Neural progenitor cell (in vitro differentiated cells): ENCODE data around the gene KDM4B. TPM values are rescaled to one million over a fixed set of nuclear protein-coding genes. Genes with fewer than 3 reads are reported as not detected.

ENCODE experiments used
- DNase-seq: peaks from one replicate; pipeline ENCODE4 v3.0.0-alpha.2; 2016; ENCODE audit warnings: low spot score
- H2AFZ ChIP-seq: fragments of 200-600 bp; sonication (generic); replicated peaks from 2 replicates; pipeline ENCODE4 v1.6.1; 2016; ENCODE audit warnings: antibody characterized with exemption
- H3F3A ChIP-seq: fragments of 200-600 bp; sonication (generic); 2 replicates; pipeline ENCODE4 v1.6.1; 2016; ENCODE audit warnings: antibody characterized with exemption, low read depth
- H3K27ac ChIP-seq: fragments of 200-600 bp; sonication (generic); 2 replicates; pipeline ENCODE4 v1.5.1; 2016; ENCODE audit warnings: mild to moderate bottlenecking
- H3K27me3 ChIP-seq: fragments of 200-600 bp; sonication (generic); 2 replicates; pipeline ENCODE4 v1.6.1; 2016; ENCODE audit warnings: mild to moderate bottlenecking, moderate library complexity
- H3K36me3 ChIP-seq: fragments of 200-600 bp; sonication (generic); 2 replicates; pipeline ENCODE4 v1.5.1; 2016
- H3K4me1 ChIP-seq: fragments of 200-600 bp; sonication (generic); 2 replicates; pipeline ENCODE4 v1.6.1; 2016; ENCODE audit warnings: mixed run types
- H3K4me2 ChIP-seq: fragments of 200-600 bp; sonication (generic); 2 replicates; pipeline ENCODE4 v1.6.1; 2016
- H3K4me3 ChIP-seq: fragments of 200-600 bp; sonication (generic); 2 replicates; pipeline ENCODE4 v1.5.1; 2016
- H3K79me2 ChIP-seq: fragments of 200-600 bp; sonication (generic); 2 replicates; pipeline ENCODE4 v1.6.1; 2016; ENCODE audit warnings: low read depth
- H3K9ac ChIP-seq: fragments of 200-600 bp; sonication (generic); 2 replicates; pipeline ENCODE4 v1.6.1; 2016
- H3K9me3 ChIP-seq: fragments of 200-600 bp; sonication (generic); 2 replicates; pipeline ENCODE4 v1.5.1; 2016; ENCODE audit warnings: low read depth
- H4K20me1 ChIP-seq: fragments of 200-600 bp; sonication (generic); 2 replicates; pipeline ENCODE4 v1.6.1; 2016; ENCODE audit warnings: low read depth
- H3K27ac Mint-ChIP-seq: 3 replicates; pipeline ENCODE4 v1.8.0; 2021; ENCODE audit warnings: mixed read lengths
- H3K27me3 Mint-ChIP-seq: 2 replicates; pipeline ENCODE4 v1.8.0; 2022; ENCODE audit warnings: low read depth, mild to moderate bottlenecking, inconsistent platforms, moderate library complexity, mixed read lengths; ENCODE audit not compliant: insufficient read depth
- H3K36me3 Mint-ChIP-seq: 3 replicates; pipeline ENCODE4 v1.8.0; 2021; ENCODE audit warnings: mixed read lengths
- H3K4me1 Mint-ChIP-seq: 3 replicates; pipeline ENCODE4 v1.8.0; 2021; ENCODE audit warnings: mixed read lengths
- H3K4me3 Mint-ChIP-seq: 3 replicates; pipeline ENCODE4 v1.8.0; 2021; ENCODE audit warnings: mild to moderate bottlenecking, moderate library complexity, mixed read lengths
- H3K9me3 Mint-ChIP-seq: 3 replicates; pipeline ENCODE4 v1.8.0; 2020; ENCODE audit warnings: mixed read lengths
- CTCF ChIP-seq: fragments of 200-600 bp; sonication (generic); IDR thresholded peaks from 2 replicates; pipeline ENCODE4 v1.5.1; 2017; ENCODE audit warnings: antibody characterized with exemption, mild to moderate bottlenecking
- EZH2 ChIP-seq: fragments of 200-600 bp; sonication (generic); IDR thresholded peaks from 2 replicates; pipeline ENCODE4 v1.6.1; 2017; ENCODE audit warnings: antibody characterized with exemption, mild to moderate bottlenecking, moderate library complexity
- EZH2phosphoT487 ChIP-seq: fragments of 200-600 bp; sonication (generic); IDR thresholded peaks from 2 replicates; pipeline ENCODE4 v1.6.1; 2017; ENCODE audit warnings: antibody characterized with exemption
- total RNA-seq: library from RNA; depleted of rRNA; stranded (reverse); fragments of >200 nt; gene quantifications from 2 replicates; pipeline ENCODE4 v1.2.3, GENCODE V29; 2015; ENCODE audit warnings: low replicate concordance

Gene KDM4B
- total RNA-seq, 1 donor from 2014 or later, result 16.0 TPM

GRCh38 chr19:5006821-5007220 is 37.9 kb downstream of the KDM4B start:
- no peak overlapping the region for H3K4me3 Mint-ChIP-seq
- H3K9me3 ChIP-seq, result no peaks in the 10 kb centered on the region
- no peak for TF ChIP-seq EZH2
- no peak for TF ChIP-seq CTCF
- no peak for TF ChIP-seq EZH2phosphoT487
- H4K20me1 ChIP-seq, result peaks cover 69% of the 10 kb centered on the region
- peaks cover 98% of the 10 kb centered on the region for H3K79me2 ChIP-seq
- H3K4me2 ChIP-seq, result no peak overlapping the region
- peaks cover 24% of the 10 kb centered on the region for H3K36me3 Mint-ChIP-seq
- no peak overlapping the region for H3K27ac Mint-ChIP-seq
- H3K4me1 ChIP-seq, result no peaks in the 10 kb centered on the region
- no peak for DNase-seq
- no peaks in the 10 kb centered on the region for H3F3A ChIP-seq
- peaks cover 7% of the 10 kb centered on the region for H3K9me3 Mint-ChIP-seq
- H3K27ac ChIP-seq, result no peak overlapping the region
- H3K9ac ChIP-seq, result no peak overlapping the region
- H3K36me3 ChIP-seq, result no peaks in the 10 kb centered on the region
- H3K27me3 Mint-ChIP-seq, result peaks cover 7% of the 10 kb centered on the region
- H3K4me1 Mint-ChIP-seq, result peaks cover 4% of the 10 kb centered on the region
- no peak overlapping the region for H3K4me3 ChIP-seq
- H2AFZ ChIP-seq, result no peak overlapping the region
- no peaks in the 10 kb centered on the region for H3K27me3 ChIP-seq

- Histone ChIP-seq H3K27ac (no peak overlapping the region), H3K9ac (no peak overlapping the region)
- DNase-seq, result no peak
Measured at GRCh38 chr19:5011476-5012238, 42.7 kb downstream of the KDM4B start.

GRCh38 chr19:5012688-5013457 is 44.0 kb downstream of the KDM4B start:
- Mint-ChIP-seq H3K9me3 (peaks cover 4% of the 10 kb centered on the region), H3K27me3 (peaks cover 14% of the 10 kb centered on the region), H3K27ac (no peak overlapping the region)

More at GRCh38 chr19:5011476-5012238, 42.7 kb downstream of the KDM4B start:
- no peak overlapping the region for H3K4me3 ChIP-seq
- no peaks in the 10 kb centered on the region for H3K9me3 ChIP-seq
- no peaks in the 10 kb centered on the region for H3K36me3 ChIP-seq
- H4K20me1 ChIP-seq, result peaks cover 76% of the 10 kb centered on the region
- H3K27ac Mint-ChIP-seq, result no peak overlapping the region
- TF ChIP-seq CTCF, result no peak
- TF ChIP-seq EZH2phosphoT487, result no peak
- no peak for TF ChIP-seq EZH2
- no peak overlapping the region for H2AFZ ChIP-seq
- no peaks in the 10 kb centered on the region for H3F3A ChIP-seq
- peaks cover 11% of the 10 kb centered on the region for H3K27me3 Mint-ChIP-seq
- H3K79me2 ChIP-seq, result peaks cover 84% of the 10 kb centered on the region
- peaks cover 7% of the 10 kb centered on the region for H3K4me1 Mint-ChIP-seq
- H3K4me3 Mint-ChIP-seq, result no peak overlapping the region
- H3K9me3 Mint-ChIP-seq, result peaks cover 7% of the 10 kb centered on the region
- peaks cover 15% of the 10 kb centered on the region for H3K36me3 Mint-ChIP-seq
- H3K4me2 ChIP-seq, result no peak overlapping the region
- H3K27me3 ChIP-seq, result no peaks in the 10 kb centered on the region
- H3K4me1 ChIP-seq, result no peaks in the 10 kb centered on the region

More at GRCh38 chr19:5012688-5013457, 44.0 kb downstream of the KDM4B start:
- Histone ChIP-seq H3K27me3 (no peaks in the 10 kb centered on the region), H3K36me3 (no peaks in the 10 kb centered on the region), H3K4me3 (no peak overlapping the region), H3K9me3 (no peaks in the 10 kb centered on the region), H3K4me2 (no peak overlapping the region), H3K79me2 (peaks cover 74% of the 10 kb centered on the region), H2AFZ (no peak overlapping the region), H3K4me1 (no peaks in the 10 kb centered on the region), H3K27ac (no peak overlapping the region), H4K20me1 (peaks cover 78% of the 10 kb centered on the region), H3F3A (no peaks in the 10 kb centered on the region), H3K9ac (no peak overlapping the region)
- no peak for DNase-seq
- Mint-ChIP-seq H3K36me3 (peaks cover 12% of the 10 kb centered on the region), H3K4me1 (peaks cover 7% of the 10 kb centered on the region), H3K4me3 (no peak overlapping the region)
- TF ChIP-seq EZH2phosphoT487, result no peak
- TF ChIP-seq EZH2, result no peak
- no peak for TF ChIP-seq CTCF
